Caco-2 (cell line): ENCODE results near the gene WDFY4. TPM values are rescaled to one million over a fixed set of nuclear protein-coding genes. Genes with fewer than 3 reads are reported as not detected.

Source experiments
- BruUV-seq: library from RNA; stranded (reverse); fragments of 400-500 nt; replicated peaks from 2 replicates; lab custom pipeline; 2021; lab: Mats Ljungman, UMichigan
- CTCF ChIA-PET: fragments of 300-600 bp; sonication (Branson Sonifier 250); formaldehyde crosslinking; loops from one replicate; lab custom pipeline; 2022; ENCODE audit warnings: antibody characterized with exemption; lab: Charles Lee
- POLR2A ChIA-PET: fragments of 300-600 bp; sonication (Branson Sonifier 250); formaldehyde crosslinking; loops from one replicate; lab custom pipeline; 2022; ENCODE audit warnings: antibody characterized with exemption; lab: Charles Lee
- DNase-seq, 2 experiments: peaks; one replicate each; pipeline versions ENCODE4 v3.0.0 to v3.0.0-alpha.2; 2020 to 2022
- H3K27me3 ChIP-seq: replicated peaks from 2 replicates; pipeline ENCODE4 v1.6.0; 2011; ENCODE audit warnings: low read length; ENCODE audit not compliant: control insufficient read depth, insufficient read depth
- H3K36me3 ChIP-seq: 2 replicates; pipeline ENCODE4 v1.5.1; 2011; ENCODE audit warnings: low read length; ENCODE audit not compliant: control insufficient read depth, insufficient read depth
- H3K4me1 ChIP-seq: fragments of 250-450 bp; sonication (Bioruptor Pico); 2 replicates; pipeline ENCODE4 v1.5.1; 2020; ENCODE audit warnings: mild to moderate bottlenecking
- H3K4me3 ChIP-seq: 2 replicates; pipeline ENCODE4 v1.5.1; 2011; ENCODE audit warnings: low read depth, mild to moderate bottlenecking, control low read depth, low read length
- H3K9me3 ChIP-seq: fragments of 250-450 bp; sonication (Bioruptor Pico); 2 replicates; pipeline ENCODE4 v1.5.1; 2020; ENCODE audit warnings: mild to moderate bottlenecking, moderate library complexity
- H3K27ac Mint-ChIP-seq: one replicate; pipeline ENCODE4 v1.8.0; 2022; ENCODE audit warnings: mixed read lengths; ENCODE audit not compliant: unreplicated experiment
- H3K27me3 Mint-ChIP-seq: one replicate; pipeline ENCODE4 v1.8.0; 2022; ENCODE audit warnings: mixed read lengths; ENCODE audit not compliant: insufficient read depth, unreplicated experiment
- H3K36me3 Mint-ChIP-seq: one replicate; pipeline ENCODE4 v1.8.0; 2022; ENCODE audit warnings: mild to moderate bottlenecking, mixed read lengths; ENCODE audit not compliant: insufficient read depth, unreplicated experiment
- H3K4me1 Mint-ChIP-seq: one replicate; pipeline ENCODE4 v1.8.0; 2022; ENCODE audit warnings: low read depth, mixed read lengths; ENCODE audit not compliant: unreplicated experiment
- H3K4me3 Mint-ChIP-seq: one replicate; pipeline ENCODE4 v1.8.0; 2022; ENCODE audit warnings: mild to moderate bottlenecking, moderate library complexity, mixed read lengths; ENCODE audit not compliant: unreplicated experiment
- H3K9me3 Mint-ChIP-seq: one replicate; pipeline ENCODE4 v1.8.0; 2022; ENCODE audit warnings: mixed read lengths; ENCODE audit not compliant: unreplicated experiment
- CTCF ChIP-seq, 2 experiments: fragments of 200-600 bp in 1 of 2; IDR thresholded peaks; 1 replicate in 1 of 2; 2 replicates in 1 of 2; pipeline versions ENCODE4 v1.5.1 to v1.8.0; 2011 to 2022; ENCODE audit warnings: antibody characterized with exemption in 1 of 2, control low read depth in 1 of 2, inconsistent platforms in 1 of 2, low read depth in 1 of 2, low read length in 1 of 2, mild to moderate bottlenecking in 1 of 2, moderate library complexity in 1 of 2; ENCODE audit not compliant: insufficient read depth in 1 of 2, severe bottlenecking in 1 of 2, unreplicated experiment in 1 of 2
- intact Hi-C: fragments of 100-400 bp; cut with micrococcal nuclease; formaldehyde crosslinking; loops from one replicate; pipeline ENCODE4 v1.10.0; 2022; ENCODE audit not compliant: unreplicated experiment
- total RNA-seq: library from RNA; stranded (reverse); gene quantifications from 2 replicates; pipeline ENCODE4 v1.2.3, GENCODE V29; 2022

WDFY4 gene
- total RNA-seq, 1 experiment from 2014 or later, result not detected

GRCh38 chr10:48731654-48732053 is 47.0 kb downstream of the WDFY4 start:
- DNase-seq, result no peak
- Mint-ChIP-seq H3K4me1 (no peaks in the 10 kb centered on the region), H3K36me3 (no peaks in the 10 kb centered on the region), H3K27ac (no peak overlapping the region), H3K27me3 (peaks cover 25% of the 10 kb centered on the region), H3K4me3 (no peak overlapping the region), H3K9me3 (no peaks in the 10 kb centered on the region)
- intact Hi-C loops, result no loop called here
- TF ChIP-seq CTCF (IDR thresholded peaks at IDR 0.05; ENCODE audit: insufficient read depth in 1 of 2, low read depth in 1 of 2, low read length in 1 of 2, severe bottlenecking in 1 of 2, unreplicated experiment in 1 of 2), result no peak
- no peaks in the 10 kb centered on the region for H3K9me3 ChIP-seq
- no peaks in the 10 kb centered on the region for H3K4me1 ChIP-seq
- H3K4me3 ChIP-seq, result no peak overlapping the region
- ChIA-PET CTCF (no interaction called here), POLR2A (no interaction called here)
- BruUV-seq, result no TSS peak
- H3K27me3 ChIP-seq, result peaks cover 6% of the 10 kb centered on the region
- H3K36me3 ChIP-seq, result no peaks in the 10 kb centered on the region

GRCh38 chr10:48733329-48733728 is 48.7 kb downstream of the WDFY4 start:
- H3K4me3 Mint-ChIP-seq, result no peak overlapping the region
- H3K4me1 Mint-ChIP-seq, result no peaks in the 10 kb centered on the region
- POLR2A ChIA-PET, result interaction anchor here (0.5 kb wide), 1 partner anchor 78 kb away, joined by 3 read pairs; no protein-coding TSS in a partner anchor
- no peaks in the 10 kb centered on the region for H3K36me3 Mint-ChIP-seq
- Histone ChIP-seq H3K4me3 (no peak overlapping the region), H3K9me3 (no peaks in the 10 kb centered on the region), H3K4me1 (no peaks in the 10 kb centered on the region), H3K27me3 (peaks cover 4% of the 10 kb centered on the region; the same call in 1 of the 2 replicates), H3K36me3 (no peaks in the 10 kb centered on the region)
- CTCF ChIA-PET, result no interaction called here
- H3K27ac Mint-ChIP-seq, result no peak overlapping the region
- no peak for TF ChIP-seq CTCF (IDR thresholded peaks at IDR 0.05; ENCODE audit: insufficient read depth in 1 of 2, low read depth in 1 of 2, low read length in 1 of 2, severe bottlenecking in 1 of 2, unreplicated experiment in 1 of 2)
- no peak for DNase-seq
- peaks cover 21% of the 10 kb centered on the region for H3K27me3 Mint-ChIP-seq
- H3K9me3 Mint-ChIP-seq, result no peaks in the 10 kb centered on the region
- BruUV-seq, result no TSS peak
- intact Hi-C loops, result no loop called here

- no peaks in the 10 kb centered on the region for H3K36me3 Mint-ChIP-seq
- DNase-seq, result no peak
- H3K27ac Mint-ChIP-seq, result no peak overlapping the region
- ChIA-PET CTCF (no interaction called here), POLR2A (no interaction called here)
- no peaks in the 10 kb centered on the region for H3K9me3 Mint-ChIP-seq
- H3K27me3 Mint-ChIP-seq, result peaks cover 22% of the 10 kb centered on the region
- H3K4me3 ChIP-seq, result no peak overlapping the region
- H3K27me3 ChIP-seq, result peaks cover 3% of the 10 kb centered on the region; the same call in 1 of the 2 replicates
- no peak overlapping the region for H3K4me3 Mint-ChIP-seq
- no peak for TF ChIP-seq CTCF (IDR thresholded peaks at IDR 0.05; ENCODE audit: insufficient read depth in 1 of 2, low read depth in 1 of 2, low read length in 1 of 2, severe bottlenecking in 1 of 2, unreplicated experiment in 1 of 2)
- no peaks in the 10 kb centered on the region for H3K4me1 Mint-ChIP-seq
- H3K36me3 ChIP-seq, result no peaks in the 10 kb centered on the region
- no TSS peak for BruUV-seq
- H3K4me1 ChIP-seq, result no peaks in the 10 kb centered on the region
- intact Hi-C loops, result no loop called here
- H3K9me3 ChIP-seq, result no peaks in the 10 kb centered on the region
These were observed 51.2 kb downstream of the WDFY4 start for GRCh38 chr10:48735836-48736390.
